ENCODE measurements around the gene LRCH2.

LRCH2 gene

GRCh38 chrX:115264009-115264408 is 30.1 kb upstream of the LRCH2 start:
- TF ChIP-seq POLR2AphosphoS5 (IDR thresholded peaks at IDR 0.05; ENCODE audit: low read depth, low read length) (no peak), SIN3A (IDR thresholded peaks at IDR 0.05; ENCODE audit: borderline replicate concordance, insufficient read depth, low read length) (no peak), TAF1 (IDR thresholded peaks at IDR 0.05; ENCODE audit: borderline replicate concordance, insufficient read depth, low read length) (no peak), REST (IDR thresholded peaks at IDR 0.05; ENCODE audit: insufficient read depth in 1 of 2, low read depth in 2 of 2, low read length in 2 of 2) (no peak), FOXP2 (optimal IDR thresholded peaks at IDR 0.05; ENCODE audit: borderline replicate concordance, extremely low read depth, extremely low read length, insufficient read depth) (no peak)

DNA sequence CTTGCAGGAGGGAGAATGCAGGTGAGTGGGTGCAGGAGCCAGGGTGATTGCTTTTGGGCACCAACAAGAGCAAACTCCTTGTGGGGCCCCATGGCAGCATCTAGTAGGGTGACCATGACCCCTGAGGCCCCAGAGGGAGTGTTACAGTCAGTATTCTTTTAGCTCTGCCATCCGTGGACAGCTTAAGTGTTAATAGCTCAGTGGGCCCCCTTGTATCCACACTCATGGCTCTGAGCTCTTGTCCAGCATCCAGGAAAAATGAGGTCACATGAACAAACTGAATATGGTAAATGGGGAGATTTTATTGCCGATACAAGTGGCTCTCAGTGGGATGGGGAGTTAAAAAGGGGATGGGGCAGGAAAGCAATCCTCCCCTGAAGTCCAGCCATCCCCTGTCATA is 27.3 kb upstream of the LRCH2 start:
- no peak for TF ChIP-seq SIN3A (IDR thresholded peaks at IDR 0.05; ENCODE audit: borderline replicate concordance, insufficient read depth, low read length)
- TF ChIP-seq FOXP2 (optimal IDR thresholded peaks at IDR 0.05; ENCODE audit: borderline replicate concordance, extremely low read depth, extremely low read length, insufficient read depth) = no peak
- TF ChIP-seq POLR2AphosphoS5 (IDR thresholded peaks at IDR 0.05; ENCODE audit: low read depth, low read length) = no peak
- TF ChIP-seq REST (IDR thresholded peaks at IDR 0.05; ENCODE audit: insufficient read depth in 1 of 2, low read depth in 2 of 2, low read length in 2 of 2) = no peak
- no peak for TF ChIP-seq TAF1 (IDR thresholded peaks at IDR 0.05; ENCODE audit: borderline replicate concordance, insufficient read depth, low read length)

- TF ChIP-seq FOXP2 (optimal IDR thresholded peaks at IDR 0.05; ENCODE audit: borderline replicate concordance, extremely low read depth, extremely low read length, insufficient read depth) (no peak), TAF1 (IDR thresholded peaks at IDR 0.05; ENCODE audit: borderline replicate concordance, insufficient read depth, low read length) (no peak)
Observed at GRCh38 chrX:115260330-115260729, 26.4 kb upstream of the LRCH2 start.

DNA sequence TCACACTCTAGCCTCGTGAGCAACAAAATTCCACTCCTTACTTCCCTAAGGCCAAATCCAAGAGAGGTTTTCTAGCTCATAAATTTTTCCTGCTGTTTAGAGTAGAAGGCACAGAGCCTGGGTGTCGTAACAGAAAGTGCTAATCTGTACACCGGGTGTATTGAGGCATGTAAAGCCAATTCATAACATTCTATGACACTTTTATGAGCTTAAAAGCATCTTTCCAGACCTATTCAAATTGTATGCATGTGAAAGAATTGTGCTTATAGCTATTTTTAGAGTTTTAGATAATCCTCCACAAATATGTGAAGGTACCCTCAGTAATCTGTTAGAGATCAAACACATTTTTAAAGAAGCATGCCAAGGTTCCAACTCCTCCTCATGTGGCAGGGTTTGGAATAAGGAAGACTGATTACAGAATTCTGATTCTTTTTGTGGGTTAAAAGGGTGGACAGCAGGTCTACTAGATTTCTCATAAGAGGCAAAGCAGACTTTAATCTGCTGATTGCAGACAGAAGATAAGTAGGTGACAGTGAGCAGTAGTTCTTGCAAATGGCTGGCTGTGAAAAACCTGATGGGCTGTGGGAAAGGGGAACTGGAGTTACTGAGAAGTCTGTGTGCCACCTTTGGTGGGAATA is 25.5 kb upstream of the LRCH2 start:
- no peak for TF ChIP-seq REST (IDR thresholded peaks at IDR 0.05; ENCODE audit: insufficient read depth in 1 of 2, low read depth in 2 of 2, low read length in 2 of 2)
- no peak for TF ChIP-seq FOXP2 (optimal IDR thresholded peaks at IDR 0.05; ENCODE audit: borderline replicate concordance, extremely low read depth, extremely low read length, insufficient read depth)

GRCh38 chrX:115257711-115258110 is 23.8 kb upstream of the LRCH2 start:
- TF ChIP-seq FOXP2 (optimal IDR thresholded peaks at IDR 0.05; ENCODE audit: borderline replicate concordance, extremely low read depth, extremely low read length, insufficient read depth) (no peak), POLR2AphosphoS5 (IDR thresholded peaks at IDR 0.05; ENCODE audit: low read depth, low read length) (no peak), TAF1 (IDR thresholded peaks at IDR 0.05; ENCODE audit: borderline replicate concordance, insufficient read depth, low read length) (no peak), SIN3A (IDR thresholded peaks at IDR 0.05; ENCODE audit: borderline replicate concordance, insufficient read depth, low read length) (no peak), REST (IDR thresholded peaks at IDR 0.05; ENCODE audit: insufficient read depth in 1 of 2, low read depth in 2 of 2, low read length in 2 of 2) (no peak)

Data from PFSK-1 (cell line).